HepG2 (cell line): ENCODE measurements around the gene ABCC10. TPM values are rescaled to one million over a fixed set of nuclear protein-coding genes. Genes with fewer than 3 reads are reported as not detected.
A peak's percentile ranks its signal among the peaks of the same experiment; 100 is the strongest.

ENCODE experiments used
- ATAC-seq: fragments of 200-7000 bp; cut with Tn5 transposase; 3 replicates; pipeline ENCODE4 v1.9.1; 2020; ENCODE audit warnings: mild to moderate bottlenecking, moderate library complexity
- BruUV-seq: library from RNA; stranded (reverse); fragments of 400-500 nt; replicated peaks from 2 replicates; lab custom pipeline; 2021; lab: Mats Ljungman, UMichigan
- CTCF ChIA-PET: fragments of 300-600 bp; formaldehyde crosslinking; extraction: SDS; loops from one replicate; lab custom pipeline; 2021; ENCODE audit warnings: low total read pairs, inconsistent platforms, low intra/inter-chr PET ratio; lab: Yijun Ruan, JAX
- POLR2A ChIA-PET: fragments of 350-600 bp; sonication (Branson Sonifier 250); formaldehyde crosslinking; loops from one replicate; lab custom pipeline; 2020; ENCODE audit warnings: antibody characterized with exemption, inconsistent platforms; lab: Yijun Ruan, JAX
- DNase-seq: peaks from one replicate; pipeline ENCODE4 v3.0.0-alpha.2; 2015; ENCODE audit warnings: low spot score
- FAIRE-seq: peaks from 3 replicates; lab custom pipeline; 2011; peaks lifted over from hg19 to GRCh38; lab: Jason Lieb, UNC
- H2AFZ ChIP-seq: one replicate; pipeline ENCODE4 v1.6.1; 2011; ENCODE audit warnings: low read length, inconsistent platforms
- H3K27ac ChIP-seq: fragments of 300-600 bp; 3 replicates; pipeline ENCODE4 v1.8.0; 2011; ENCODE audit warnings: mixed run types, mild to moderate bottlenecking, mixed read lengths, low read length, inconsistent platforms; ENCODE audit not compliant: insufficient read depth; ENCODE audit errors: extremely low read length
- H3K27me3 ChIP-seq, 2 experiments: fragments of 200-600 bp in 1 of 2; 2 replicates in 1 of 2; 3 replicates in 1 of 2; pipeline versions ENCODE4 v1.6.0 to v1.8.0; 2011; ENCODE audit warnings: low read length in 2 of 2, mild to moderate bottlenecking in 2 of 2, moderate library complexity in 2 of 2, inconsistent platforms in 1 of 2; ENCODE audit not compliant: insufficient read depth in 2 of 2, control insufficient read depth in 1 of 2
- H3K36me3 ChIP-seq, 2 experiments: fragments of 200-600 bp in 1 of 2; replicated peaks in 1 of 2; 2 replicates in 1 of 2; 3 replicates in 1 of 2; pipeline versions ENCODE4 v1.5.1 to v1.8.0; 2011; ENCODE audit warnings: low read length in 2 of 2, inconsistent platforms in 1 of 2; ENCODE audit not compliant: insufficient read depth in 2 of 2, control insufficient read depth in 1 of 2
- H3K4me1 ChIP-seq: 2 replicates; pipeline ENCODE4 v1.5.1; 2012; ENCODE audit warnings: low read length, inconsistent platforms; ENCODE audit not compliant: insufficient read depth
- H3K4me2 ChIP-seq: 2 replicates; pipeline ENCODE4 v1.6.0; 2011; ENCODE audit warnings: low read depth, low read length, inconsistent platforms
- H3K4me3 ChIP-seq, 3 experiments: fragments of 200-600 bp in 1 of 3; sonication (generic), shearing (Covaris generic) in 1 of 3; replicated peaks in 1 of 3; 2 replicates each; pipeline ENCODE4 v1.5.1; 2011 to 2016; ENCODE audit warnings: low read length in 3 of 3, inconsistent platforms in 2 of 3, low read depth in 2 of 3, mild to moderate bottlenecking in 2 of 3, control low read depth in 1 of 3, mixed read lengths in 1 of 3; ENCODE audit not compliant: insufficient read depth in 1 of 3
- H3K79me2 ChIP-seq: one replicate; pipeline ENCODE4 v1.6.1; 2011; ENCODE audit warnings: low read length, inconsistent platforms; ENCODE audit not compliant: insufficient read depth
- H3K9ac ChIP-seq: 2 replicates; pipeline ENCODE4 v1.6.0; 2011; ENCODE audit warnings: mild to moderate bottlenecking, low read depth, low read length, inconsistent platforms; ENCODE audit not compliant: insufficient read depth
- H3K9me3 ChIP-seq: 2 replicates; pipeline ENCODE4 v1.5.1; 2012; ENCODE audit warnings: mild to moderate bottlenecking, low read length
- H4K20me1 ChIP-seq: 2 replicates; pipeline ENCODE4 v1.6.0; 2011; ENCODE audit warnings: inconsistent platforms, mild to moderate bottlenecking, low read length, moderate library complexity; ENCODE audit not compliant: insufficient read depth
- ARHGAP35 ChIP-seq: sonication (generic); formaldehyde crosslinking; IDR thresholded peaks from 2 replicates; pipeline ENCODE4 v1.9.0; 2022; ENCODE audit warnings: mild to moderate bottlenecking, inconsistent platforms, moderate library complexity, missing genetic modification reagents, borderline replicate concordance
- ARID2 ChIP-seq: sonication (generic); formaldehyde crosslinking; IDR thresholded peaks from 2 replicates; pipeline ENCODE4 v1.8.1; 2022; ENCODE audit warnings: mild to moderate bottlenecking, missing genetic modification reagents, borderline replicate concordance
- CENPX ChIP-seq: sonication (generic); formaldehyde crosslinking; IDR thresholded peaks from 2 replicates; pipeline ENCODE4 v1.9.0; 2021; ENCODE audit warnings: mild to moderate bottlenecking, missing genetic modification reagents, moderate library complexity
- THAP7 ChIP-seq: sonication (generic); formaldehyde crosslinking; IDR thresholded peaks from 2 replicates; pipeline ENCODE4 v1.8.1; 2023; ENCODE audit warnings: mild to moderate bottlenecking, missing genetic modification reagents
- ZFP36L1 ChIP-seq: sonication (generic); formaldehyde crosslinking; IDR thresholded peaks from 2 replicates; pipeline ENCODE4 v1.8.0; 2022; ENCODE audit warnings: mild to moderate bottlenecking, missing genetic modification reagents, moderate library complexity
- ZNF224 ChIP-seq: sonication (generic); formaldehyde crosslinking; IDR thresholded peaks from 2 replicates; pipeline ENCODE4 v1.5.0; 2020; ENCODE audit warnings: mild to moderate bottlenecking, missing genetic modification reagents
- ZNF234 ChIP-seq: sonication (generic); formaldehyde crosslinking; conservative IDR thresholded peaks from 2 replicates; pipeline ENCODE4 v1.5.1; 2020; ENCODE audit warnings: mild to moderate bottlenecking, missing genetic modification reagents
- ZNF44 ChIP-seq: sonication (generic); formaldehyde crosslinking; IDR thresholded peaks from 2 replicates; pipeline ENCODE4 v1.5.1; 2020; ENCODE audit warnings: mild to moderate bottlenecking, missing genetic modification reagents
- ZNF672 ChIP-seq: sonication (generic); formaldehyde crosslinking; IDR thresholded peaks from 2 replicates; pipeline ENCODE4 v1.8.1; 2022; ENCODE audit warnings: missing genetic modification reagents
- ZNF749 ChIP-seq: sonication (generic); formaldehyde crosslinking; IDR thresholded peaks from 2 replicates; pipeline ENCODE4 v1.8.0; 2022; ENCODE audit warnings: mild to moderate bottlenecking, missing genetic modification reagents, moderate library complexity, borderline replicate concordance
- ZNF782 ChIP-seq: sonication (generic); formaldehyde crosslinking; IDR thresholded peaks from 2 replicates; pipeline ENCODE4 v1.4.0; 2020; ENCODE audit warnings: missing genetic modification reagents, mild to moderate bottlenecking, borderline replicate concordance
- WGBS: methylation state at CpG from one replicate; pipeline ENCODE4 v1.1.6; 2017; ENCODE audit warnings: low lambda C conversion rate; 5-methylcytosine and 5-hydroxymethylcytosine counted together
- in situ Hi-C: cut with HindIII; loops from 2 replicates; pipeline ENCODE4 v1.10.0; 2017; ENCODE audit warnings: low pct_unique_long_range_greater_than_20kb; ENCODE audit not compliant: extremely low pct_ligation_motif_present
- intact Hi-C: fragments of 100-400 bp; cut with micrococcal nuclease; formaldehyde crosslinking; loops from one replicate; pipeline ENCODE4 v1.10.0; 2022; ENCODE audit not compliant: unreplicated experiment
- polyA plus RNA-seq, 8 experiments: library from polyadenylated mRNA; depleted of rRNA in 3 of 8; stranded (reverse) in 7 of 8; unstranded in 1 of 8; fragments of >200 nt; fragmentation: Illumina TruSeq in 4 of 8; extraction: Trizol in 4 of 8; gene quantifications; 2 replicates each; pipeline versions ENCODE4 v1.2.1 to v1.2.3, GENCODE V29; 2011 to 2016; ENCODE audit warnings: low read depth in 4 of 8, missing spikeins in 1 of 8, mixed read lengths in 1 of 8; ENCODE audit not compliant: insufficient read depth in 1 of 8
- total RNA-seq, 5 experiments: library from RNA; depleted of rRNA; stranded (reverse); fragments of >200 nt; fragmentation: Illumina TruSeq; extraction: Trizol; gene quantifications; 2 replicates each; pipeline ENCODE4 v1.2.3, GENCODE V29; 2016; ENCODE audit warnings: low read depth in 1 of 5
- TF ChIP-seq, protein P1 (sequence below): sonication (generic); formaldehyde crosslinking; IDR thresholded peaks from 2 replicates; pipeline ENCODE4 v1.4.0; 2020; ENCODE audit warnings: low read depth, missing genetic modification reagents
- TF ChIP-seq, protein P2 (sequence below): sonication (generic); formaldehyde crosslinking; IDR thresholded peaks from 2 replicates; pipeline ENCODE4 v1.8.0; 2022; ENCODE audit warnings: missing genetic modification reagents, mild to moderate bottlenecking, borderline replicate concordance
- TF ChIP-seq, protein P3 (sequence below): sonication (generic); formaldehyde crosslinking; IDR thresholded peaks from 2 replicates; pipeline ENCODE4 v1.5.1; 2020; ENCODE audit warnings: missing genetic modification reagents, mild to moderate bottlenecking, borderline replicate concordance
- TF ChIP-seq, protein P4 (sequence below): sonication (generic); formaldehyde crosslinking; IDR thresholded peaks from 2 replicates; pipeline ENCODE4 v1.4.0; 2020; ENCODE audit warnings: mild to moderate bottlenecking, missing genetic modification reagents

ABCC10 gene
- total and polyA plus RNA-seq, 2 of the 13 experiments (the other 11 are each of a cell fraction or from before 2014, with no cell fraction given), result 16.0 to 24.3 TPM

GRCh38 chr6:43496370-43497128, 69.2 kb downstream of the ABCC10 start:
- intact Hi-C loops, result loop anchor here (1.0 to 10.0 kb wide), 3 partner anchors 42 to 129 kb away; partner anchors contain the start of gene ZNF318
- peaks cover 22% of the 10 kb centered on the region for H3K4me1 ChIP-seq
- H2AFZ ChIP-seq, result no peak overlapping the region
- WGBS, result 36% methylated on average over 13 of the region's 18 CpGs
- ChIA-PET CTCF (interaction anchor here (0.8 to 3.5 kb wide), 5 partner anchors 9 to 110 kb away, joined by 3 to 53 read pairs (median 3); partner anchors contain the start of gene DLK2), POLR2A (interaction anchor here (0.6 to 2.5 kb wide), 20 partner anchors 9 to 322 kb away, joined by 3 to 38 read pairs (median 4); partner anchors contain the start of genes ABCC10, DLK2, DNPH1 and GTPBP2)
- H3K9me3 ChIP-seq, result no peaks in the 10 kb centered on the region
- peak; percentile 81 for FAIRE-seq
- in situ Hi-C loops, result loop anchor here (5.0 kb wide), 1 partner anchor 234 kb away; no protein-coding TSS in a partner anchor
- H3K9ac ChIP-seq, result peak overlapping the region; percentile 31; the same call in 1 of the 2 replicates
- peak; percentile 66 for ATAC-seq
- BruUV-seq, result no TSS peak
- H3K4me2 ChIP-seq, result peak overlapping the region; percentile 37
- H3K27ac ChIP-seq, result peak overlapping the region; percentile 46
- peak overlapping the region in 1 of 3 experiments; percentile 27; a peak in 1 of 6 replicates for H3K4me3 ChIP-seq
- H3K79me2 ChIP-seq, result peaks cover 33% of the 10 kb centered on the region
- no peaks in the 10 kb centered on the region for H4K20me1 ChIP-seq
- peaks cover 27 to 39% of the 10 kb centered on the region in 2 experiments for H3K36me3 ChIP-seq
- peak; percentile 80 for DNase-seq
- no peaks in the 10 kb centered on the region for H3K27me3 ChIP-seq
- TF ChIP-seq, protein P1, sequence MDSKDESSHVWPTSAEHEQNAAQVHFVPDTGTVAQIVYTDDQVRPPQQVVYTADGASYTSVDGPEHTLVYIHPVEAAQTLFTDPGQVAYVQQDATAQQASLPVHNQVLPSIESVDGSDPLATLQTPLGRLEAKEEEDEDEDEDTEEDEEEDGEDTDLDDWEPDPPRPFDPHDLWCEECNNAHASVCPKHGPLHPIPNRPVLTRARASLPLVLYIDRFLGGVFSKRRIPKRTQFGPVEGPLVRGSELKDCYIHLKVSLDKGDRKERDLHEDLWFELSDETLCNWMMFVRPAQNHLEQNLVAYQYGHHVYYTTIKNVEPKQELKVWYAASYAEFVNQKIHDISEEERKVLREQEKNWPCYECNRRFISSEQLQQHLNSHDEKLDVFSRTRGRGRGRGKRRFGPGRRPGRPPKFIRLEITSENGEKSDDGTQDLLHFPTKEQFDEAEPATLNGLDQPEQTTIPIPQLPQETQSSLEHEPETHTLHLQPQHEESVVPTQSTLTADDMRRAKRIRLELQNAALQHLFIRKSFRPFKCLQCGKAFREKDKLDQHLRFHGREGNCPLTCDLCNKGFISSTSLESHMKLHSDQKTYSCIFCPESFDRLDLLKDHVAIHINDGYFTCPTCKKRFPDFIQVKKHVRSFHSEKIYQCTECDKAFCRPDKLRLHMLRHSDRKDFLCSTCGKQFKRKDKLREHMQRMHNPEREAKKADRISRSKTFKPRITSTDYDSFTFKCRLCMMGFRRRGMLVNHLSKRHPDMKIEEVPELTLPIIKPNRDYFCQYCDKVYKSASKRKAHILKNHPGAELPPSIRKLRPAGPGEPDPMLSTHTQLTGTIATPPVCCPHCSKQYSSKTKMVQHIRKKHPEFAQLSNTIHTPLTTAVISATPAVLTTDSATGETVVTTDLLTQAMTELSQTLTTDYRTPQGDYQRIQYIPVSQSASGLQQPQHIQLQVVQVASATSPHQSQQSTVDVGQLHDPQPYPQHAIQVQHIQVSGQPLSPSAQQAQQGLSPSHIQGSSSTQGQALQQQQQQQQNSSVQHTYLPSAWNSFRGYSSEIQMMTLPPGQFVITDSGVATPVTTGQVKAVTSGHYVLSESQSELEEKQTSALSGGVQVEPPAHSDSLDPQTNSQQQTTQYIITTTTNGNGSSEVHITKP (CRISPR knock-in tag), result peak; percentile 23; the same call in 1 of the 2 replicates
- no peak for TF ChIP-seq ARHGAP35 (CRISPR knock-in tag)
- TF ChIP-seq ZFP36L1 (CRISPR knock-in tag), result no peak
- TF ChIP-seq, protein P2, sequence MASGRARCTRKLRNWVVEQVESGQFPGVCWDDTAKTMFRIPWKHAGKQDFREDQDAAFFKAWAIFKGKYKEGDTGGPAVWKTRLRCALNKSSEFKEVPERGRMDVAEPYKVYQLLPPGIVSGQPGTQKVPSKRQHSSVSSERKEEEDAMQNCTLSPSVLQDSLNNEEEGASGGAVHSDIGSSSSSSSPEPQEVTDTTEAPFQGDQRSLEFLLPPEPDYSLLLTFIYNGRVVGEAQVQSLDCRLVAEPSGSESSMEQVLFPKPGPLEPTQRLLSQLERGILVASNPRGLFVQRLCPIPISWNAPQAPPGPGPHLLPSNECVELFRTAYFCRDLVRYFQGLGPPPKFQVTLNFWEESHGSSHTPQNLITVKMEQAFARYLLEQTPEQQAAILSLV (CRISPR knock-in tag), result no peak
- no peak for TF ChIP-seq ZNF234 (CRISPR knock-in tag)
- TF ChIP-seq ZNF44 (CRISPR knock-in tag), result no peak
- 0 out of 2 replicates have a peak, but pooled peaks have one; percentile 61 for TF ChIP-seq ZNF224 (CRISPR knock-in tag)
- TF ChIP-seq ARID2 (CRISPR knock-in tag), result no peak
- TF ChIP-seq, protein P3, sequence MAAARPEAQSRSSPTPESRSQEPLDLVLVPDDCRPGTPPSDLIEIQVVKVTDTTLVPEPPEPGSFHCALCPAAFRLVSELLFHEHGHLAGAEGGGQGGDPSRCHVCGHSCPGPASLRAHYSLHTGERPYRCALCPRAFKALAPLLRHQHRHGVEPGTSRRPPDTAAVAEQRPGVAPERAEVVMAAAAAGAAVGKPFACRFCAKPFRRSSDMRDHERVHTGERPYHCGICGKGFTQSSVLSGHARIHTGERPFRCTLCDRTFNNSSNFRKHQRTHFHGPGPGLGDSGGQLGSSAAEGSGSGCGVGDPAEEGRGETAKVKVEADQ (CRISPR knock-in tag), result peak; percentile 55; the same call in 1 of the 2 replicates
- TF ChIP-seq, protein P4, sequence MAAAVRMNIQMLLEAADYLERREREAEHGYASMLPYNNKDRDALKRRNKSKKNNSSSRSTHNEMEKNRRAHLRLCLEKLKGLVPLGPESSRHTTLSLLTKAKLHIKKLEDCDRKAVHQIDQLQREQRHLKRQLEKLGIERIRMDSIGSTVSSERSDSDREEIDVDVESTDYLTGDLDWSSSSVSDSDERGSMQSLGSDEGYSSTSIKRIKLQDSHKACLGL (CRISPR knock-in tag), result peak; percentile 55; the same call in 1 of the 2 replicates
- 0 out of 2 replicates have a peak, but pooled peaks have one; percentile 56 for TF ChIP-seq THAP7 (CRISPR knock-in tag)
- TF ChIP-seq ZNF782 (CRISPR knock-in tag), result no peak
- TF ChIP-seq ZNF749, result no peak
- TF ChIP-seq ZNF672 (CRISPR knock-in tag), result no peak
- no peak for TF ChIP-seq CENPX (CRISPR knock-in tag)
